ENCODE results near the gene PPP6R1. TPM values are rescaled to one million over a fixed set of nuclear protein-coding genes. Genes with fewer than 3 reads are reported as not detected.

PPP6R1 gene
- total RNA-seq, 4 donors from 2014 or later, result 14.6 to 47.9 (median 39.6) TPM

DNA sequence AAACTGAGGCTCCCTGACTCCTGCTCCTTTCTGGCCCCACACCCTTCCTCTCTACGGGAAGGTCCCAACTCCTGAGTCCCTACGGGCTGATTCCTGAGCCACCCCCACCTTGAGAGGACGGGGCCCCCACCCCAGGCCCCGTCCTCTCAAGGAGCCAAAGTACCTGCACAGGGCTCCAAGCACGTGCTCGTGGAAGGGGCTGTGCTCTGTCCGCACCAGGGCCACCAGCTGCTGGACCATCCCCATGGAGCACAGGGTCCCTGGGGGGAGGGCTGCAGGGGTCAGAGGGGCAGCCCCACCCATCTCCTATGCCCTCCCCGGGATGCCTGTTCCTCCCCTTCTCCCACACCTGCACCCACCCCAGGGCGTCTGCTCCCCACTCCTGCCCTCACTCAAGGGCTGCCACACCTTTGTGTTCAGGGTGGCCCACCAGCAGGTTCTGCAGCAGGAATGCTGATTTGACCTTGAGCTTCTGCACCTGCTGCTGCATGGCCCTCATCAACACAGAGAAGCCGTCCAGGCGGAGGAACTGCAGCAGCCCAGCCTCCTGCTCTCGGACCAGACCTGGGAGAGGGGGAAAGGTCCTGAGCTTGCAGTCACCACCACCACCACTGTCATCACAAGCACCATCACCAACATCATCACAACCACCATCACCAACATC, 7.0 kb upstream of the PPP6R1 start:
- H3K27me3 ChIP-seq, result no peaks in the 10 kb centered on the region
- in situ Hi-C loops (cut with MboI; ENCODE audit: low sequenced_read_pairs in 4 of 4) (no loop called here), intact Hi-C loops (cut with DNase I; ENCODE audit: low total_unique reads) (no loop called here)
- TF ChIP-seq POLR2A (IDR thresholded peaks at IDR 0.05), result no peak
- TF ChIP-seq, protein P1, sequence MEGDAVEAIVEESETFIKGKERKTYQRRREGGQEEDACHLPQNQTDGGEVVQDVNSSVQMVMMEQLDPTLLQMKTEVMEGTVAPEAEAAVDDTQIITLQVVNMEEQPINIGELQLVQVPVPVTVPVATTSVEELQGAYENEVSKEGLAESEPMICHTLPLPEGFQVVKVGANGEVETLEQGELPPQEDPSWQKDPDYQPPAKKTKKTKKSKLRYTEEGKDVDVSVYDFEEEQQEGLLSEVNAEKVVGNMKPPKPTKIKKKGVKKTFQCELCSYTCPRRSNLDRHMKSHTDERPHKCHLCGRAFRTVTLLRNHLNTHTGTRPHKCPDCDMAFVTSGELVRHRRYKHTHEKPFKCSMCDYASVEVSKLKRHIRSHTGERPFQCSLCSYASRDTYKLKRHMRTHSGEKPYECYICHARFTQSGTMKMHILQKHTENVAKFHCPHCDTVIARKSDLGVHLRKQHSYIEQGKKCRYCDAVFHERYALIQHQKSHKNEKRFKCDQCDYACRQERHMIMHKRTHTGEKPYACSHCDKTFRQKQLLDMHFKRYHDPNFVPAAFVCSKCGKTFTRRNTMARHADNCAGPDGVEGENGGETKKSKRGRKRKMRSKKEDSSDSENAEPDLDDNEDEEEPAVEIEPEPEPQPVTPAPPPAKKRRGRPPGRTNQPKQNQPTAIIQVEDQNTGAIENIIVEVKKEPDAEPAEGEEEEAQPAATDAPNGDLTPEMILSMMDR (IDR thresholded peaks at IDR 0.05 in 4 of 5, conservative IDR thresholded peaks at IDR 0.05 in 1 of 5), result no peak
- no peaks in the 10 kb centered on the region for H3K4me1 ChIP-seq
- no peak overlapping the region for H3K4me3 ChIP-seq
- no peak for ATAC-seq
- no peaks in the 10 kb centered on the region for H3K36me3 ChIP-seq
- no peak for DNase-seq
- H3K27ac ChIP-seq, result no peak overlapping the region
- H3K9me3 ChIP-seq, result no peaks in the 10 kb centered on the region

DNA sequence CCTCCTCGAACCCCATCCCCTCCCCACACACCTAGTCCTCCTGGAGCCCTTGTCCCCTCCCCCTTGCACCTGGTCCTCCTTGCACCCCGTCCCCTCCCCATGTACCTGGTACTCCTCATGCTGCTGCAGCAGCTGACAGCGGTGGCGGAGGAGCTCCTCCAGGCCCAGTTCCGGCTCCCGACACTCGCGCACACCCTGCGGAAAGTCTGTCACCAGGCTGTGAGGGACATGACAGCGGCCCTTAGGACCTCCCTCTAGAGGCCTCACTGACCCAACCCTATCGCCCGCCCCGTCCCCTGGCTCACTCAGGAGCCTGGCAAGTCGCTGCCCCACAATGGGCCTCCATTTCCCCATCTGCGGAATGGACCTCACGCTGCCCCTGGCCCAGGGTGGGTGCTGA, 6.4 kb upstream of the PPP6R1 start:
- H3K36me3 ChIP-seq, result no peaks in the 10 kb centered on the region
- H3K4me3 ChIP-seq, result no peak overlapping the region
- DNase-seq (no peak), ATAC-seq (no peak)
- intact Hi-C loops (cut with DNase I; ENCODE audit: low total_unique reads), result no loop called here
- no peaks in the 10 kb centered on the region for H3K27me3 ChIP-seq
- H3K27ac ChIP-seq, result no peak overlapping the region
- in situ Hi-C loops (cut with MboI; ENCODE audit: low sequenced_read_pairs in 4 of 4), result no loop called here
- TF ChIP-seq, protein P1 (IDR thresholded peaks at IDR 0.05 in 4 of 5, conservative IDR thresholded peaks at IDR 0.05 in 1 of 5), result no peak
- no peak for TF ChIP-seq POLR2A (IDR thresholded peaks at IDR 0.05)
- peaks cover 0 to 1% of the 10 kb centered on the region in 2 donors for H3K4me1 ChIP-seq
- no peaks in the 10 kb centered on the region for H3K9me3 ChIP-seq

DNA sequence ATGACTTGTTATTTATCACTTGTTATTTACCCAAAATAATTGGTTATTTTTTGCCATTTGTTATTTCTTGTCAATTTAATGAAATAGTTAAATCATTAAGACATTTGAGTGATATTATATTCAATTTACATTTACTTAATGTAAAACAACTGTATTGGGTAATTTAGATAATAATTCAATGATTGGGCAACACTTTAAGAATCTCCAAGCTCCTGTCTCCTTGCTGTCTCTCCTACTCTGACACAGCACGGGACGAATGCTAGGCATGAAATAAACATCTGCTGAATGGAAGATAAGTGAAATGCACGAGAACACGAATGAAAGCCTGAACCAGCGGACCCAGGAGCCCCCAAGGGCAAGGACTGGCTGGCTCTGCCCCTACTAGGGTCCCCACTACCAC, 5.7 kb upstream of the PPP6R1 start:
- in situ Hi-C loops (cut with MboI; ENCODE audit: low sequenced_read_pairs in 4 of 4) (no loop called here), intact Hi-C loops (cut with DNase I; ENCODE audit: low total_unique reads) (no loop called here)
- DNase-seq, result no peak
- Histone ChIP-seq H3K27me3 (no peaks in the 10 kb centered on the region), H3K27ac (no peak overlapping the region), H3K4me3 (no peak overlapping the region), H3K4me1 (peaks cover 6 to 8% of the 10 kb centered on the region in 2 donors), H3K9me3 (no peaks in the 10 kb centered on the region), H3K36me3 (no peaks in the 10 kb centered on the region)
- no peak for ATAC-seq
- TF ChIP-seq POLR2A (IDR thresholded peaks at IDR 0.05), result no peak
- TF ChIP-seq, protein P1 (IDR thresholded peaks at IDR 0.05 in 4 of 5, conservative IDR thresholded peaks at IDR 0.05 in 1 of 5), result no peak

GRCh38 chr19:55262359-55262758, 3.5 kb upstream of the PPP6R1 start:
- TF ChIP-seq POLR2A (IDR thresholded peaks at IDR 0.05), result no peak
- TF ChIP-seq, protein P1 (IDR thresholded peaks at IDR 0.05 in 4 of 5, conservative IDR thresholded peaks at IDR 0.05 in 1 of 5), result no peak
- intact Hi-C loops (cut with DNase I; ENCODE audit: low total_unique reads) (no loop called here), in situ Hi-C loops (cut with MboI; ENCODE audit: low sequenced_read_pairs in 4 of 4) (no loop called here)
- no peak for DNase-seq
- no peak overlapping the region for H3K27ac ChIP-seq
- H3K27me3 ChIP-seq, result no peaks in the 10 kb centered on the region
- H3K9me3 ChIP-seq, result no peaks in the 10 kb centered on the region
- no peak overlapping the region for H3K4me3 ChIP-seq
- no peaks in the 10 kb centered on the region for H3K36me3 ChIP-seq
- ATAC-seq, result no peak
- peaks cover 13 to 15% of the 10 kb centered on the region in 2 donors for H3K4me1 ChIP-seq

DNA sequence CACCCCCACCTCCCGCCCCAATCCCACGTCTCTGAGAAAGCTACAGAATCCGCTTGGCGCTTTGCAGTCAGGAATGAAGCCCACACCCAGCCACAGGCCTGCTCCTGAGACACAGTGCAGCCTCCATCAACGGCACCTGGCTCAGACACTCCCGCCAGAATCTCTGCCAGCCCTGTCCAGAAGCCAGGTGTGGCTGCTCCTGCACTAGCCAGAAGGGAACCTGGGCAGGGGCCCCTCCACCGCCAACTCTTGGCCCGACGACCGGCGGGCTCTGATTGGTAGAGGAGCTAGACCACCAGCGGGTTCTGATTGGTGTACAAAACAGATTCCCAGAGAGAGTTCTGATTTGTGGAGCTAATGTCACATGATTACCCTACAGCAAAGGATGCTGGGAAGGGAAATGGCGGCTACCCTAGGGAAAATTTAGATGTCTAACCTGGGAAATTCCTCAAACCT, 2.9 kb upstream of the PPP6R1 start:
- DNase-seq (no peak), ATAC-seq (no peak)
- Histone ChIP-seq H3K27me3 (no peaks in the 10 kb centered on the region), H3K9me3 (no peaks in the 10 kb centered on the region), H3K36me3 (no peaks in the 10 kb centered on the region), H3K4me3 (no peak overlapping the region), H3K4me1 (peaks cover 19 to 22% of the 10 kb centered on the region in 2 donors), H3K27ac (no peak overlapping the region)
- no peak for TF ChIP-seq POLR2A (IDR thresholded peaks at IDR 0.05)
- TF ChIP-seq, protein P1 (IDR thresholded peaks at IDR 0.05 in 4 of 5, conservative IDR thresholded peaks at IDR 0.05 in 1 of 5), result no peak
- in situ Hi-C loops (cut with MboI; ENCODE audit: low sequenced_read_pairs in 4 of 4), result no loop called here
- intact Hi-C loops (cut with DNase I; ENCODE audit: low total_unique reads), result no loop called here

Data from gastrocnemius medialis (tissue), 4 donors.